SK-N-SH (cell line): Measurements from ENCODE around the gene CSTF3. TPM values are rescaled to one million over a fixed set of nuclear protein-coding genes. Genes with fewer than 3 reads are reported as not detected.

ENCODE experiments used
- CTCF ChIA-PET: fragments of 300-600, 350-600 bp; formaldehyde crosslinking; extraction: SDS; loops from one replicate; lab custom pipeline; 2021; lab: Yijun Ruan, JAX
- POLR2A ChIA-PET: fragments of 350-600 bp; sonication (Branson Sonifier 250); formaldehyde crosslinking; extraction: SDS; loops from one replicate; lab custom pipeline; 2020; ENCODE audit warnings: antibody characterized with exemption, inconsistent platforms; lab: Yijun Ruan, JAX
- DNase-seq: peaks from one replicate; pipeline ENCODE4 v3.0.0; 2012
- H2AFZ ChIP-seq: fragments of 200-600 bp; sonication (generic); 2 replicates; pipeline ENCODE4 v1.8.1; 2016; ENCODE audit warnings: antibody characterized with exemption, mild to moderate bottlenecking, low read depth
- H3F3A ChIP-seq: fragments of 200-600 bp; sonication (generic); replicated peaks from 2 replicates; pipeline ENCODE3; 2016; ENCODE audit warnings: antibody characterized with exemption, mild to moderate bottlenecking; ENCODE audit not compliant: insufficient read depth
- H3K27ac ChIP-seq, 2 experiments: fragments of 200-500 bp in 1 of 2; fragments of 200-600 bp in 1 of 2; sonication (Bioruptor generic) in 1 of 2; sonication (generic), shearing (Covaris generic) in 1 of 2; 2 replicates each; pipeline versions ENCODE4 v1.5.1 to v1.6.1; 2014 to 2016; ENCODE audit warnings: low read depth in 2 of 2, inconsistent platforms in 1 of 2, low read length in 1 of 2, mild to moderate bottlenecking in 1 of 2, mixed read lengths in 1 of 2
- H3K27me3 ChIP-seq: fragments of 200-600 bp; sonication (generic), shearing (Covaris generic); 2 replicates; pipeline ENCODE4 v1.6.1; 2016; ENCODE audit warnings: mixed run types; ENCODE audit not compliant: insufficient read depth
- H3K36me3 ChIP-seq, 2 experiments: fragments of 200-500 bp in 1 of 2; fragments of 200-600 bp in 1 of 2; sonication (Bioruptor generic) in 1 of 2; sonication (generic) in 1 of 2; replicated peaks in 1 of 2; 2 replicates each; pipeline versions ENCODE3 to v1.5.1; 2014 to 2016; ENCODE audit warnings: low read length in 1 of 2, mild to moderate bottlenecking in 1 of 2; ENCODE audit not compliant: insufficient read depth in 2 of 2, control insufficient read depth in 1 of 2
- H3K4me1 ChIP-seq, 2 experiments: fragments of 200-500 bp in 1 of 2; fragments of 200-600 bp in 1 of 2; sonication (Bioruptor generic) in 1 of 2; sonication (generic), shearing (Covaris generic) in 1 of 2; 2 replicates each; pipeline versions ENCODE4 v1.5.1 to v1.6.1; 2014 to 2016; ENCODE audit warnings: low read depth in 1 of 2, low read length in 1 of 2, mixed run types in 1 of 2; ENCODE audit not compliant: insufficient read depth in 2 of 2, control insufficient read depth in 1 of 2
- H3K4me2 ChIP-seq: fragments of 200-600 bp; sonication (generic), shearing (Covaris generic); 2 replicates; pipeline ENCODE4 v1.6.1; 2017; ENCODE audit warnings: mixed run types
- H3K4me3 ChIP-seq, 2 experiments: fragments of 200-500 bp in 1 of 2; fragments of 200-600 bp in 1 of 2; sonication (Bioruptor generic) in 1 of 2; sonication (generic), shearing (Covaris generic) in 1 of 2; 2 replicates each; pipeline versions ENCODE4 v1.5.1 to v1.8.1; 2014 to 2016; ENCODE audit warnings: low read depth in 2 of 2, inconsistent platforms in 1 of 2, low read length in 1 of 2, mild to moderate bottlenecking in 1 of 2, mixed read lengths in 1 of 2, moderate library complexity in 1 of 2
- H3K79me2 ChIP-seq: fragments of 200-600 bp; sonication (generic); 2 replicates; pipeline ENCODE4 v1.8.1; 2017; ENCODE audit warnings: mild to moderate bottlenecking; ENCODE audit not compliant: insufficient read depth
- H3K9ac ChIP-seq: fragments of 200-600 bp; sonication (generic); 2 replicates; pipeline ENCODE4 v1.6.1; 2017; ENCODE audit warnings: mixed run types
- H3K9me2 ChIP-seq: fragments of 200-600 bp; sonication (generic); 2 replicates; pipeline ENCODE4 v1.6.1; 2017; ENCODE audit warnings: mixed run types
- H3K9me3 ChIP-seq: fragments of 200-600 bp; sonication (generic); 2 replicates; pipeline ENCODE4 v1.6.1; 2017; ENCODE audit warnings: mixed run types, mild to moderate bottlenecking, moderate library complexity
- H4K20me1 ChIP-seq: fragments of 200-600 bp; sonication (generic); 2 replicates; pipeline ENCODE4 v1.6.1; 2017; ENCODE audit warnings: mild to moderate bottlenecking, mixed run types; ENCODE audit not compliant: insufficient read depth
- EP300 ChIP-seq, 2 experiments: IDR thresholded peaks; 2 replicates each; pipeline versions ENCODE4 v1.4.0 to v1.6.1; 2012; ENCODE audit warnings: borderline replicate concordance in 1 of 2, low read depth in 1 of 2, low read length in 1 of 2
- FOSL2 ChIP-seq: IDR thresholded peaks from 2 replicates; pipeline ENCODE4 v1.4.0; 2012; ENCODE audit warnings: low read depth, mild to moderate bottlenecking, moderate library complexity, borderline replicate concordance
- FOXM1 ChIP-seq: IDR thresholded peaks from 2 replicates; pipeline ENCODE4 v1.4.0; 2012; ENCODE audit warnings: low read depth, mild to moderate bottlenecking
- GABPA ChIP-seq: IDR thresholded peaks from 2 replicates; pipeline ENCODE4 v1.4.0; 2012; ENCODE audit warnings: low read depth, mild to moderate bottlenecking
- GATA2 ChIP-seq: sonication (generic); formaldehyde crosslinking; IDR thresholded peaks from 2 replicates; pipeline ENCODE4 v1.5.0; 2020; ENCODE audit warnings: mild to moderate bottlenecking, missing genetic modification reagents
- JUND ChIP-seq: IDR thresholded peaks from 2 replicates; pipeline ENCODE4 v1.4.0; 2012
- MEF2A ChIP-seq: IDR thresholded peaks from 2 replicates; pipeline ENCODE4 v1.4.0; 2012; ENCODE audit warnings: low read depth, borderline replicate concordance
- MXI1 ChIP-seq: IDR thresholded peaks from 2 replicates; pipeline ENCODE4 v1.6.1; 2012; ENCODE audit warnings: mild to moderate bottlenecking, low read depth, low read length, improper control_type of control experiment
- PBX3 ChIP-seq: IDR thresholded peaks from 2 replicates; pipeline ENCODE4; 2012
- POLR2AphosphoS5 ChIP-seq: IDR thresholded peaks from 2 replicates; pipeline ENCODE4 v1.6.1; 2012; ENCODE audit warnings: low read depth, low read length
- REST ChIP-seq: IDR thresholded peaks from 2 replicates; pipeline ENCODE4 v1.6.1; 2012; ENCODE audit warnings: mild to moderate bottlenecking, low read depth, low read length, moderate library complexity
- RFX5 ChIP-seq: IDR thresholded peaks from 2 replicates; pipeline ENCODE4 v1.6.1; 2012; ENCODE audit warnings: mild to moderate bottlenecking, improper control_type of control experiment, low read length
- RXRA ChIP-seq: IDR thresholded peaks from 2 replicates; pipeline ENCODE4 v1.4.0; 2012; ENCODE audit warnings: low read depth, mild to moderate bottlenecking, borderline replicate concordance
- SMC3 ChIP-seq: IDR thresholded peaks from 2 replicates; pipeline ENCODE4 v1.6.1; 2012; ENCODE audit warnings: low read depth, low read length, improper control_type of control experiment
- TAF1 ChIP-seq: IDR thresholded peaks from 2 replicates; pipeline ENCODE4 v1.6.1; 2012; ENCODE audit warnings: low read depth, mild to moderate bottlenecking, low read length, moderate library complexity, borderline replicate concordance
- YY1 ChIP-seq: IDR thresholded peaks from 2 replicates; pipeline ENCODE4 v1.4.0; 2012; ENCODE audit warnings: low read depth, mild to moderate bottlenecking
- WGBS: methylation state at CpG from one replicate; pipeline ENCODE4 v1.1.6; 2017; ENCODE audit warnings: low lambda C conversion rate; 5-methylcytosine and 5-hydroxymethylcytosine counted together
- polyA plus RNA-seq, 3 experiments: library from polyadenylated mRNA; depleted of rRNA; stranded (reverse); fragments of >200 nt; gene quantifications; 2 replicates each; pipeline ENCODE4 v1.2.3, GENCODE V29; 2012

CSTF3 gene
- polyA plus RNA-seq, 1 of the 3 experiments (the other 2 are of a cell fraction) = 26.3 TPM

DNA sequence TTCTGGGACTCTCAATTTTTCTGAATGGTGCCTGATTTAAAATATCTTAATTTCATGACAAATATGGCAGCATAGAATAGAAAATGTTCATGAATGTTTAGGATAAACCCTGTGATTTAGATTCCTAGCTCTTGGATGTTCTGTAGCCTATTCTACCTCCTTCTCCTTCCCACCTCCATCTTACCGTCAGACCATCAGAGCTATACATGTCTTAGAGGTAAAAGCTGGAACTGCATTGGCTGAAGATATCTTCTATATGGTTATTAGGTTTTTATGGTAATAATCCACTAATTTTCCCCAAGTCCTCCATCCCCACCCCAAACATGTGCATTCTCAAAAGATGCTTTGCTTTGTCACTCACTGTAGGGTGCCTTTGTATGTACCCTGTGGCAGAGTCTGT lies 46.9 kb upstream of the CSTF3 start:
- 88% methylated on average over 1 of the region's 1 CpG for WGBS
- Histone ChIP-seq H3K27me3 (no peaks in the 10 kb centered on the region), H3K4me3 (no peak overlapping the region), H3F3A (no peaks in the 10 kb centered on the region), H3K9me2 (no peaks in the 10 kb centered on the region), H4K20me1 (no peaks in the 10 kb centered on the region), H3K9me3 (no peaks in the 10 kb centered on the region), H3K9ac (no peak overlapping the region), H3K4me1 (peaks cover 2 to 3% of the 10 kb centered on the region in 2 experiments; a peak in 1 of 4 replicates), H3K36me3 (no peaks in the 10 kb centered on the region), H2AFZ (no peak overlapping the region), H3K27ac (no peak overlapping the region), H3K79me2 (no peaks in the 10 kb centered on the region), H3K4me2 (no peak overlapping the region)
- ChIA-PET POLR2A (no interaction called here), CTCF (no interaction called here)
- no peak for TF ChIP-seq FOSL2
- TF ChIP-seq YY1 = no peak
- no peak for TF ChIP-seq EP300 (IDR thresholded peaks at IDR 0.05; ENCODE audit: borderline replicate concordance in 1 of 2, low read depth in 1 of 2, low read length in 1 of 2)
- TF ChIP-seq POLR2AphosphoS5 = no peak
- no peak for TF ChIP-seq FOXM1
- no peak for TF ChIP-seq PBX3
- no peak for TF ChIP-seq GATA2
- no peak for TF ChIP-seq RFX5
- TF ChIP-seq MEF2A = no peak
- no peak for TF ChIP-seq JUND
- no peak for TF ChIP-seq REST
- TF ChIP-seq MXI1 = no peak
- TF ChIP-seq GABPA = no peak
- no peak for TF ChIP-seq RXRA
- TF ChIP-seq TAF1 = no peak
- no peak for TF ChIP-seq SMC3
- DNase-seq = no peak
